Activated CD4-positive, alpha-beta T cell treated with anti-CD3 and anti-CD28 coated beads, Interleukin-2, amount 10 ng/mL, durations not matched to agents 24 days and 14 days (primary cell): ENCODE results near the gene CCDC85A. TPM values are rescaled to one million over a fixed set of nuclear protein-coding genes. Genes with fewer than 3 reads are reported as not detected.

Experiments used
- DNase-seq: peaks from one replicate; pipeline ENCODE4 v3.0.0; 2022
- H3K27ac Mint-ChIP-seq: one replicate; pipeline ENCODE4 v1.8.0; 2022; ENCODE audit warnings: mild to moderate bottlenecking, mixed read lengths
- H3K27me3 Mint-ChIP-seq: one replicate; pipeline ENCODE4 v1.8.0; 2022; ENCODE audit warnings: mixed read lengths
- H3K36me3 Mint-ChIP-seq: one replicate; pipeline ENCODE4 v1.8.0; 2022; ENCODE audit warnings: low read depth, mild to moderate bottlenecking, mixed read lengths
- H3K4me1 Mint-ChIP-seq: one replicate; pipeline ENCODE4 v1.8.0; 2021; ENCODE audit warnings: mixed read lengths
- H3K4me3 Mint-ChIP-seq: one replicate; pipeline ENCODE4 v1.8.0; 2022; ENCODE audit warnings: mild to moderate bottlenecking, moderate library complexity, mixed read lengths
- H3K9me3 Mint-ChIP-seq: one replicate; pipeline ENCODE4 v1.8.0; 2021; ENCODE audit warnings: mixed read lengths
- intact Hi-C: fragments of 100-400 bp; cut with micrococcal nuclease; formaldehyde crosslinking; loops from one replicate; pipeline ENCODE4 v1.15.1; 2023
- total RNA-seq: library from RNA; stranded (reverse); gene quantifications from 2 replicates; pipeline ENCODE4 v1.2.3, GENCODE V29; 2022

The CCDC85A gene
- total RNA-seq, 1 donor from 2014 or later: not detected

DNA sequence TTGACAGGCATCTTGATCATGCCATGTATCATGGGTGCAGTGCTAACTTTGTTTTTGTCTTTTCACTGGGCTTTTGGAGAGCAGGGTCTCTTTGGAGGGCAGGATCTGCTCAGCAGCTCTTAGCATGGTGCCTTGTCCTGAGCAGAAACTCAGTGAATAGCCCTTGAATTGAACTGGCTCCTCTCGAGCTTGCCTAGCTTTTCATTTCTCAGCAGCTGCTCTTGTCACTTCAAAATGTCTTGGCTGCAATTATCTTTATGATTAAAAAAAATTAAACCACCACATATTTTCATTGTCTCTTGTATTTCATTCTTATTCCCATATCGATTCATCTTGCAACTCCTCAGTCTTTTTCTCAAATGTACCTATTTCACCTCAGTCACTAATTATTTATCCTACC is 50.5 kb downstream of the CCDC85A start:
- H3K4me3 Mint-ChIP-seq: no peak overlapping the region
- DNase-seq: no peak
- no peak overlapping the region for H3K27ac Mint-ChIP-seq
- no peaks in the 10 kb centered on the region for H3K9me3 Mint-ChIP-seq
- no peaks in the 10 kb centered on the region for H3K27me3 Mint-ChIP-seq
- intact Hi-C loops: no loop called here
- H3K36me3 Mint-ChIP-seq: no peaks in the 10 kb centered on the region
- no peaks in the 10 kb centered on the region for H3K4me1 Mint-ChIP-seq

DNA sequence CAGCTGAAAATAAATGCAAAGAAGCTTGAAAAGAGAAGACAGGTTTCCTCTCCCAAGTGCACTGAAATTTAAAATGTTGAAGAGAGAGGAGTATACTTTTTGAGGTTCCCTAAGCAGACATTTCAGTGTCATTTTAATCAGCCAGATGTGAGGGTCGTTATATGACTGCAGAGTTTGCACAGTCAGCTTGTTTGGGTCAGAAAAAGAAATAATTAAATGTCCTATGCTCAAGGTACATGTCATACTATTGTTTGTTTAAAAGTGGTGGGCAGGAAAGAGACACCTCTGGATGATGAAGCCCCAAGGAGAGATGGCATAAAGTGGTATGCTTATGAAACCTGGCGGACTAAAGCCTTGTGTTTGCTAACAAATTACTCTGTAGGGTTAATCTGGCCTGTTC is 55.2 kb downstream of the CCDC85A start:
- Mint-ChIP-seq H3K4me3 (no peak overlapping the region), H3K36me3 (no peaks in the 10 kb centered on the region), H3K4me1 (no peaks in the 10 kb centered on the region), H3K27ac (no peak overlapping the region), H3K27me3 (no peaks in the 10 kb centered on the region), H3K9me3 (no peaks in the 10 kb centered on the region)
- no peak for DNase-seq
- intact Hi-C loops: no loop called here

GRCh38 chr2:56239437-56239836 is 55.6 kb downstream of the CCDC85A start:
- Mint-ChIP-seq H3K9me3 (no peaks in the 10 kb centered on the region), H3K27ac (no peak overlapping the region)

DNA sequence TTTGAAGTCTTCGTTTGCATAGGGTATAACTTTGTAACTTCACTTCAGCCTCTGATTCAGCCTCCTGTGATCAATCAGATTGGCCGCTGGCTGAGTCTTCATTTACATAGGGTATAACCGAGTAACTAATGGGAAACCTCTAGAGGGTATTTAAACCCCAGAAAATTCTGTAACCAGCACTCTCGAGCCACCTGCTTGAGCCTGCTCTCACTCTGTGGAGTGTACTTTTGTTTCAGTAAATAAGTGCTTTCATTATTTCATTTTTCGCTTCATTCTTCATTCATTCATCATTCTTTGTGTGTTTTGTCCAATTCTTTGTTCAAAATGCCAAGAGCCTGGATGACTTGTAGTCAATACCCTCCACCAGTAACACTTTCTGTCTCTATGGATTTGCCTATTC is 56.4 kb downstream of the CCDC85A start:
- intact Hi-C loops: no loop called here
- Mint-ChIP-seq H3K9me3 (no peaks in the 10 kb centered on the region), H3K27me3 (no peaks in the 10 kb centered on the region), H3K27ac (no peak overlapping the region), H3K4me1 (no peaks in the 10 kb centered on the region), H3K36me3 (no peaks in the 10 kb centered on the region), H3K4me3 (no peak overlapping the region)
- no peak for DNase-seq

More at GRCh38 chr2:56239437-56239836, 55.6 kb downstream of the CCDC85A start:
- no peaks in the 10 kb centered on the region for H3K4me1 Mint-ChIP-seq
- intact Hi-C loops: no loop called here
- no peaks in the 10 kb centered on the region for H3K36me3 Mint-ChIP-seq
- H3K4me3 Mint-ChIP-seq: no peak overlapping the region
- no peak for DNase-seq
- no peaks in the 10 kb centered on the region for H3K27me3 Mint-ChIP-seq

DNA sequence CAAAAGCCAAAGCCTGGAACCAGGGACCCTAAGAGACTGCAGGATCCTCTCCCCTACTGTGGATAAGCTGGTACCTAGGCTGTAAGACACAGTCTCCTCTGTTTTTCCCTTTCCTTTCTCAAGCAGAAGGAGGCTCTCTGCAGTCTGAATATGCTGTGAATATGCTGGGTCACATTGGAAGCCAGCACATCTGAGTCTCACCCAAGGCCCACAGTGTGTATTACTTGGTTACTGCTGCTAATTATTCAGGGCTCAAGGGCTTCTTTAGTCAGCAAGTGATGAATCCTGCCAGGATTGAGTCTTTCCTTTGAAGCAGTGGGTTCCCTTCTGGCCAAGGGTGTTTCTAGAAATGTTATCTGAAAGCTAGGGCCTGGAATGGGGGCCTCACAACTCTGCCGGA is 60.7 kb downstream of the CCDC85A start:
- DNase-seq: no peak
- H3K36me3 Mint-ChIP-seq: no peaks in the 10 kb centered on the region
- H3K9me3 Mint-ChIP-seq: no peaks in the 10 kb centered on the region
- H3K27me3 Mint-ChIP-seq: no peaks in the 10 kb centered on the region
- intact Hi-C loops: no loop called here
- no peak overlapping the region for H3K4me3 Mint-ChIP-seq
- no peak overlapping the region for H3K27ac Mint-ChIP-seq
- H3K4me1 Mint-ChIP-seq: no peaks in the 10 kb centered on the region

DNA sequence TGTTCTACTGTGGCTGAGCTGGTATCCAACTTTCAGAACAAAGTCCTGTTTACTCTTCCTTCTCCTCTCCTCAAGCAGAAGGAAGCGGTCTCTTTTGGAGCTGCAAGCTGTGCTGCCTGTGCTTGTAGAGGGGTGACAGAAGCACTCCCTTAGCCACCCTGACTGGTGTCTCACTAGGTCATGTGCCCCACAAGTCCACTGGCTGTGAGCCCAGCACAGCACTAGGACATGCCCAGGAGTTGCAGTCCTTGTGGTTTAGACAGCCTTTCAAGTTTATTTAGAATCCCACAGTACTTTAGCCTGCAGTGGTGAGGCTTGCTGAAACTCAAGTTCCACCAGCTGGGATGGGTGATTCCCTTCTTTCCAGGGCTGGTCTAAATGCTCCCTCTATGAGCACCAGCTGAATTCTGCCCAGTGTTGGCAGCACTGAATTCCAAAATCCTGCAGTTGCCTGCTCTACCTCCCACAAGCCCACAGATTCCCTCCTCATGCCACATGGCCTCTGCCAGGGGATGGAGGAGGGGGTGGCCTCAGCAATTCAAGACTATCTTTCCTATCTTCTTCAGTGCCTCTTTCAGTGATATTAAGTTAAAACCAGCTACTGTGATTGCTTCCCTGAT is 61.2 kb downstream of the CCDC85A start:
- no peaks in the 10 kb centered on the region for H3K4me1 Mint-ChIP-seq
- no peak overlapping the region for H3K4me3 Mint-ChIP-seq
- H3K27ac Mint-ChIP-seq: no peak overlapping the region
- no peaks in the 10 kb centered on the region for H3K27me3 Mint-ChIP-seq
- no peaks in the 10 kb centered on the region for H3K36me3 Mint-ChIP-seq
- DNase-seq: no peak
- no peaks in the 10 kb centered on the region for H3K9me3 Mint-ChIP-seq
- intact Hi-C loops: no loop called here

- Mint-ChIP-seq H3K9me3 (no peaks in the 10 kb centered on the region), H3K27ac (no peak overlapping the region), H3K4me1 (no peaks in the 10 kb centered on the region), H3K27me3 (no peaks in the 10 kb centered on the region), H3K4me3 (no peak overlapping the region), H3K36me3 (no peaks in the 10 kb centered on the region)
- intact Hi-C loops: no loop called here
- DNase-seq: no peak
These were observed 65.4 kb downstream of the CCDC85A start for GRCh38 chr2:56248965-56249742.

DNA sequence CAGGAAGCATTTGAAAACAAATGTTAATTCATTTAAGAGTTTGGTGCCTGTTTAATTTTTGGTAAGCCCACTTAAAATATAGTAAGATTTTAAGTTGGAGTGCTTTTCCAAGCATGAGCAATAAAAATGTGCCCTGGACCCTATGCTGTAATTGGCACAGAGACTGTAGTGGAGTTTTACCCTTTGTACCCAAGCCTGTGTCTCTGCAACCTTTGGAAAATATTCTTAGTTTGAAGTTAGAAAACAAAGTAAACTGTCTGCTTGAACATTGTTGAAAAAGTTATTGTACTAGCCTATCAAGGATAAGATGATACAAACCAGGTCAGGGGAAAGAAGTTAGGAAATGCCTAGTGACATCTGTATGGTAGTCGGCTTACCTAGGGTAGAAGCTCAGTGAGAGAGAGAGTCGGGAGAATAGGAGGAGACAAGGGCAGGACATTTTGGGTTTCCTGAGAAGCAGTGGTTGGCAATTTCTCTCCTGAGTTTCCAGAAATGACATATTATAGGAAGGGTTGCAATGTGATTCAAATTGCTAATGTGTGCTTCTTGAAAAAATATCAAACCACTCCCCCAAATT is 66.5 kb downstream of the CCDC85A start:
- H3K36me3 Mint-ChIP-seq: no peaks in the 10 kb centered on the region
- DNase-seq: no peak
- no peak overlapping the region for H3K4me3 Mint-ChIP-seq
- H3K9me3 Mint-ChIP-seq: no peaks in the 10 kb centered on the region
- no peaks in the 10 kb centered on the region for H3K4me1 Mint-ChIP-seq
- no peaks in the 10 kb centered on the region for H3K27me3 Mint-ChIP-seq
- H3K27ac Mint-ChIP-seq: no peak overlapping the region
- intact Hi-C loops: no loop called here

GRCh38 chr2:56260415-56260814 is 76.6 kb downstream of the CCDC85A start:
- intact Hi-C loops: no loop called here
- Mint-ChIP-seq H3K36me3 (no peaks in the 10 kb centered on the region), H3K4me1 (no peaks in the 10 kb centered on the region), H3K4me3 (no peak overlapping the region), H3K27ac (no peak overlapping the region), H3K9me3 (no peaks in the 10 kb centered on the region), H3K27me3 (no peaks in the 10 kb centered on the region)
- no peak for DNase-seq

GRCh38 chr2:56262241-56262640 is 78.5 kb downstream of the CCDC85A start:
- intact Hi-C loops: no loop called here
- no peak for DNase-seq
- no peaks in the 10 kb centered on the region for H3K9me3 Mint-ChIP-seq
- no peaks in the 10 kb centered on the region for H3K4me1 Mint-ChIP-seq
- H3K36me3 Mint-ChIP-seq: no peaks in the 10 kb centered on the region
- H3K27ac Mint-ChIP-seq: no peak overlapping the region
- H3K27me3 Mint-ChIP-seq: no peaks in the 10 kb centered on the region
- no peak overlapping the region for H3K4me3 Mint-ChIP-seq

- Mint-ChIP-seq H3K27me3 (no peaks in the 10 kb centered on the region), H3K4me3 (no peak overlapping the region), H3K36me3 (no peaks in the 10 kb centered on the region), H3K9me3 (no peaks in the 10 kb centered on the region), H3K4me1 (no peaks in the 10 kb centered on the region), H3K27ac (no peak overlapping the region)
- intact Hi-C loops: no loop called here
- no peak for DNase-seq
These were observed 80.1 kb downstream of the CCDC85A start for GRCh38 chr2:56263876-56264275.

DNA sequence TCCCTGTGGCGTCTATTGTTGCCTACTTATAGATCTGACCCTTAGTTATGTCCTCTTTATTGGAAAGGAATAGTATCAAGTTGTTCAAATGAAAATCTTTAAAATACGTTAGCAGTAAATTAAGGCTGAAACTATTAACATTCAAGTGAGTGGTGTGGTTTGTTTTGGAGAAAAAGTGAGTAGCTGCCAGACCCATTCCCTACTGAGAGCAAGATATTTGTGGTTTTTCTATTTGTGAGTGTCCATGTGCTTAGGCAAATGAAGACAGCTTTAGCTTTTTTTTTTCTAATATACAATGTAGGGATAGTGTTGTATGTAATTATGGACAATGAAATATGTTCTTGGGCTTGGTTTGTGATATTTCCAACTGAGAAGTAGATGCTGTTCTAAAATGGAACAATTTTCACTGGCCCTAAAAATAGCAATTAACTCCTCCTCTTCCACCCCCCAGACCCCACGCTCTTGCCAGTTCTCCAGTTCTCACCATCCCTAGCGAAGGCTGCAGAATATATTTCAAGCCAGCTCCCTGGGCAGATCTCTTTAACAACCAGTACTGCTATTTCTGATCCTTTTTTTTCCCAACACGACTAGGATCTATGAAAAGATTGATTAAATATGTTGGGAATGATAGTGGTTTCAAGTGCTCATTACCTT is 83.1 kb downstream of the CCDC85A start:
- Mint-ChIP-seq H3K36me3 (no peaks in the 10 kb centered on the region), H3K27ac (no peak overlapping the region), H3K9me3 (no peaks in the 10 kb centered on the region), H3K4me3 (no peak overlapping the region), H3K4me1 (no peaks in the 10 kb centered on the region), H3K27me3 (no peaks in the 10 kb centered on the region)
- intact Hi-C loops: no loop called here
- no peak for DNase-seq

GRCh38 chr2:56267415-56267788 is 83.6 kb downstream of the CCDC85A start:
- Mint-ChIP-seq H3K4me1 (no peaks in the 10 kb centered on the region), H3K27ac (no peak overlapping the region), H3K36me3 (no peaks in the 10 kb centered on the region), H3K27me3 (no peaks in the 10 kb centered on the region), H3K4me3 (no peak overlapping the region), H3K9me3 (no peaks in the 10 kb centered on the region)
- no peak for DNase-seq
- intact Hi-C loops: no loop called here

DNA sequence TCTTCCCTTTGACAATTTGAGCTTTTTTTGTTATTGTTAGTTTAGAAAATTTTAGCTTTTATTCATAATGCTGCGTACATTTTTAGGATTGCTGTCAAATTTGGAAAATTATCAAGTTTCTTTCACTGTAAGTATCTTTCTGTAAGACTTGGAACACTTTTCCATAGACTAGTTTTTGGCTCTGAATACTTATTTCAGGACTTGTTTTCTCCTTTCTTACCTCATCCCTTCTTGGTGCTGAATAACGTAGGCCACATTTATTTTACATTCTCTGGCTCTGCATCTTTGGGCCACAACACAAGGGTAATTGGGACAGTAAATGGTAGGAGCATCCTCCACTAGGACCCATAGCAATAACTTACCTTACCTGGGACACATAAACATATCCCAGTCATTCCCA is 85.1 kb downstream of the CCDC85A start:
- no peaks in the 10 kb centered on the region for H3K27me3 Mint-ChIP-seq
- intact Hi-C loops: no loop called here
- H3K4me1 Mint-ChIP-seq: no peaks in the 10 kb centered on the region
- H3K36me3 Mint-ChIP-seq: no peaks in the 10 kb centered on the region
- H3K27ac Mint-ChIP-seq: no peak overlapping the region
- no peak for DNase-seq
- H3K9me3 Mint-ChIP-seq: no peaks in the 10 kb centered on the region
- H3K4me3 Mint-ChIP-seq: no peak overlapping the region
